SIG-M5 (cell line): ENCODE measurements around the gene CEP44.
"Not testable (repeated sequence)": the region's sequence is repeated elsewhere in the genome, so short reads cannot be mapped to it uniquely, and the experiment has no call there.

Experiments used
- DNase-seq: peaks from one replicate; lab custom pipeline; 2025; lab: John Stamatoyannopoulos, UW

The CEP44 gene

GRCh38 chr4:174279433-174280155, 4.1 kb upstream of the CEP44 start:
- DNase-seq: no peak

GRCh38 chr4:174281182-174281737, 2.5 kb upstream of the CEP44 start:
- DNase-seq: no peak

GRCh38 chr4:174281901-174282300, 1.8 kb upstream of the CEP44 start:
- no peak for DNase-seq

- DNase-seq: peak; percentile 91
Measured at GRCh38 chr4:174282836-174283506, 740 bp upstream of the CEP44 start.

GRCh38 chr4:174284487-174284886, 776 bp downstream of the CEP44 start:
- DNase-seq: no peak

GRCh38 chr4:174286870-174287269, 3.2 kb downstream of the CEP44 start:
- no peak for DNase-seq

- no peak for DNase-seq
Measured at GRCh38 chr4:174292473-174292872, 8.8 kb downstream of the CEP44 start.

GRCh38 chr4:174294641-174295040, 10.9 kb downstream of the CEP44 start:
- DNase-seq: not testable (repeated sequence)

- DNase-seq: not testable (repeated sequence)
Measured at GRCh38 chr4:174295142-174295541, 11.4 kb downstream of the CEP44 start.

GRCh38 chr4:174303687-174304086, 20.0 kb downstream of the CEP44 start:
- DNase-seq: no peak

- no peak for DNase-seq
Measured at GRCh38 chr4:174304664-174305063, 21.0 kb downstream of the CEP44 start.

GRCh38 chr4:174305961-174306360, 22.2 kb downstream of the CEP44 start:
- DNase-seq: no peak

- no peak for DNase-seq
Measured at GRCh38 chr4:174307694-174308093, 24.0 kb downstream of the CEP44 start.

- no peak for DNase-seq
Measured at GRCh38 chr4:174312993-174313392, 29.3 kb downstream of the CEP44 start.

GRCh38 chr4:174314274-174314673, 30.6 kb downstream of the CEP44 start:
- no peak for DNase-seq

GRCh38 chr4:174314770-174315169, 31.1 kb downstream of the CEP44 start:
- no peak for DNase-seq

- no peak for DNase-seq
Measured at GRCh38 chr4:174316546-174316945, 32.8 kb downstream of the CEP44 start.

- no peak for DNase-seq
Measured at GRCh38 chr4:174316954-174317353, 33.2 kb downstream of the CEP44 start.

GRCh38 chr4:174317531-174317930, 33.8 kb downstream of the CEP44 start:
- no peak for DNase-seq

GRCh38 chr4:174318829-174319764, 35.4 kb downstream of the CEP44 start:
- no peak for DNase-seq

GRCh38 chr4:174320494-174321199, 36.9 kb downstream of the CEP44 start:
- no peak for DNase-seq

GRCh38 chr4:174324236-174324635, 40.5 kb downstream of the CEP44 start:
- DNase-seq: no peak
